Inflammatory macrophage treated with lipopolysaccharide for 1 hour (primary cell): ENCODE results near the gene AMELY.
"Not testable (repeated sequence)": the region's sequence is repeated elsewhere in the genome, so short reads cannot be mapped to it uniquely, and the experiment has no call there.

Experiments used
- DNase-seq, 2 donors: peaks; one replicate each; pipeline ENCODE4 v3.0.0-alpha.2; 2020 to 2022

The AMELY gene

GRCh38 chrY:6911253-6911881, at the start of gene AMELY:
TSS of gene AMELY (minus strand) at chrY:6911752. CDS start at chrY:6872608, 39,144 bp downstream.
- DNase-seq: no peak

DNA sequence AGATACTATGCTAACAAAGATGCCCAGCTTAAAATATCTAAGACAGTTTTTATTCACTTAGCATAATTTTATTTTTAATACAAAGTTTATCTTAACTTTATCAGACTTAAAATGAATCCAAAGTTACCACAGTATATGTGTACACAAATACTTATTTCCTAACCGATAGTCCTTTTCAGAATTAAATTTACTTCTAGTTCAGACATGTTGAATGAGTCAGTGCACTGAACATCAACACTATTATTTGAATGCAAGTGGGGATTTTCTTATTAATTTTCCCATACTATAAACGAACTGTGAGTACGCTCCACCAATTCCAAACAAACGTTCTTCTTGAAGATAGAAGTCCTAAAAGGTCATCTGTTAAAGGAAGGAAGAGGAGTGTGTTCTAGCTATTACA, 38.4 kb upstream of the AMELY start:
- no peak for DNase-seq

- DNase-seq: no peak
These were observed 36.8 kb upstream of the AMELY start for GRCh38 chrY:6948378-6948777.

DNA sequence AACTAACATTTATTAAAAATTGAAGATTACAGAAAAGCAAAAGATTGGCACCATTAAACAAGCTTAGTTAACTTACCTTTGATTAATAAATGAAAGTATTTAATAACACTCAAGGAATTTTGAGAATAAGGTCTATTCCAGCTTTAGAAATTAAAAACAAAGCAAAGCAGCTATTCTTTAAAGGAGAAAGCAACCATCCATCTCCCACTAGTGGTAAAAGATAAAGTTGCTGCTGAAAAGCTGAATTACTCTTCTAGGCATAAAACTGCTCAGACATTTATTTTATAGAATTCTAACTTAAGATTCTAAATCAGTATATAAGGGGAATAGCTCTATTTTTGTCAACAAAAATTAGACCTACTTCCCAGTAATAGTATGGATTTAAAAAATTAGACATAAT, 36.1 kb upstream of the AMELY start:
- no peak for DNase-seq

DNA sequence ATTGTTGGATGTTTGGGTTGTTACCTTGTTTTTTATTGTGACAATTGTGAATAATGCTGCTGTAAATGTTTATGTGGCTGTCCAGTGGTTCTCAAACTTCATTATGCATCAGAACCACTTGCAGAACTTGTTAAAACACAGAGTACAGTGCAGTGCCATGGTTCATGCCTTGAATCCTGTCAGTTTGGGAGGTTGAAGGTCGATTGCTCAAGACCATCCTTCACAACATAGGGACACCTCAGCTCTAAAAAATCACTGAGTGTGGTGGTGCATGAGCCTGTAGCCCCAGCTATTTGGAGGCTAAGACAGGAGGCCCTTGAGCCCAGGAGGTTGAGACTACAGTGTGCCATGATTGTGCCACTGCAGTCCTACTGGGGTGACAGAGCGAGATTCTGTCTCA, 23.9 kb upstream of the AMELY start:
- no peak for DNase-seq

DNA sequence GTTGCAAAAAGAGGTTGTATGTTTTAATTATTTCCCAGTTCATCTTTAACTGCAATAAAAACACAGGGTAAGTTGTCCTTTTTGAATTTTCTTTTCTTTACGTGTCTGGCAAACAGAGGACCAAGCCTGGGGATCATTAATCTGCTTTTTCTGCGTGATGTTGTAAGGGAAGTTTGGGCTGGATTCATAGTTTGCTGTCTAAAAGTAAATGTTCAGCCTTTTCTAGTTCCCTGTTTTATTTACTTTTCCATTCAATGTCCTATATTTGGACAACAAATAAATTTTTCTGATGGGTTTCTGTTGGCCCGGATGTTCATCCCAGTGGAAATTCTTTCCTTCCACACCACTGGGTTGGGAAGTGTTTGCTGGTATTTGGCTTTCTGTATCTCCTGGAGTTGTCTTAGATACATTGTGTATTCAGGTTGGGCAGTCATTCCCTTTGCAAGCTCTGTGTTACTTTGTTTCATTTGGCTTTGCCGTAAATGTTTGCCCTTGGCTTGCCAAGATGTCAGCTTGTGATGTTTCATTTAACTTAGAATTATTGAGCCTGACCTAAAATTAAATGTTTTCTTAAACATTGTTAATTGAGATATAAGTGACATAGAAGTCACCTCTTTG, 20.3 kb upstream of the AMELY start:
- no peak for DNase-seq

DNA sequence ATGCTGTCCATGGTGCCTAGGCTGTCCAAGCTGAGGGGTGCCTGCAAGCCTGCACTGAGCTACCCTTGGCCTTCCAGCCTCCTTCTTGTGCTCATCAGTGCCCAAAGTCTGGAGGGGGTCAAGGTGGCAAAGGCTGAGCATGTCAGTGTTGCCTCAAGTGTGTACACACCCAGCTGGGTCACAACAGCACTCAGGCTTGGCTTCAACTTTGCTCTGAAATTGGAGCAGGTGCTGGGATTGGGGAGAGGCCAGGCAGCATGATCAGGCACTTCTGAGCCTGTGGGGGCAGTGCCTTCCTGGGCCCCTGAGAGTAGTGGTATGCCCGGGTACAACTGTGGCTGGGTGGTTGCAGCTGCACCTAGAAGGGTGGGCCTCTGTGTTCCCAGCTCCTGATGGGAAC, 17.7 kb upstream of the AMELY start:
- DNase-seq: no peak

DNA sequence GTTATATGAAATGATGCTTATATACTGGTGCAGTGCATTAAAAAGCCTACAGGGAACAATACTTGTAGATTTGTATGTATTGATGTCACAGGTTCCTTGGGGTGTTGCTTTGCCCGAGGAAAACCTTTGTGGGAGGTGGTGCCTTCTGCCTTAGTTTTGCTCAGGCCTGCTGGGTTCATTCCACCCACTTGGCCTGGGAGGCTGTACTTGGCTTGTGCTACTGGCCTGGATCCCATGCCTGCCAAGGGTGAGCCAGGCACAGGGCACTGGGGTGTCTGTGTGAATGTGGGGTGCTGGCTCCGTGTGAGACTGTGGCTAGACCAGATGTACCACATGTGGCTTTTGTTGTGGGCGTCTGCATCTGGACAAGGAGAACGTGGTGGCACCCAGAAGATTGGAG, 16.7 kb upstream of the AMELY start:
- no peak for DNase-seq

DNA sequence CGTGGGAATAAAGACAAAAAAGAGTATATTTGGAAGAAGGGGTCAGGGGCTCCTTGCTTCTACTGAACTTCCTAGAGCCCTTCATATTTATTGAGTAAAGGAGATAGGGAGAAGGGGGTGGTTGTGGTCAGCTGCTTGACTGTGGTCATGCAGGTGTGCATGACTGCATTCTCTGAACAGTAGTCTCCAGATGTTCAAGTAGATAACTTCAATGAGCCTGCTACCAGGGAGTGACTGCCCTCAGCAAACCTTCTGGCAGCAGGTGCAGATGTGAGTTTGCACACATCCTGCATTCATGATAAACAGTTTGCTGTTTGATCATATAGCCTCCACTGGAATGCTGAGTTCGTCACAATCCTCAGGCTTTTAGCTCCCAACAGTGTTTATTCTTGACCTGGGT, 9.5 kb upstream of the AMELY start:
- no peak for DNase-seq

DNA sequence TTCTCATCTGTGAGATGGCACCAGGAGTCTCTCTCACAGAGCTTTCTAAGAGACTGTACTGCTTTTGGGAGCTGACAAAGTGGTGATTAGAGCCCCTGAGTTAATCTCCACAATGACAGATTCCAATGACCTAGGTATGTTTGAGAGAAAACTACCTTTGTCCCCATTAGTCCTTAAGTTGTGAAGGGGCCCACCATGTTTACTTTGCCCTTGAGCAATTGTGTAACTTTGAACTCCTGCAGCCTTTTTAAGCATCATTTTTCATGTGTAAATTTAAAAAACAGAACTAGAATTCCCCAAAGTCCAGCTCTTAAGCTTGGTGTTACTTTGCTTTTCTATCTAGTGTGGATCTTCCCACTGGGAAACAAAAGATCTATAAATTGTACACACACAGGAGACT, 1.8 kb upstream of the AMELY start:
- no peak for DNase-seq

- no peak for DNase-seq
These were observed 940 bp downstream of the AMELY start, which contains the start of gene TBL1Y for GRCh38 chrY:6910372-6911252. TSS of gene TBL1Y (plus strand) at chrY:6910697. CDS start at chrY:7025085, 114,388 bp downstream.

DNA sequence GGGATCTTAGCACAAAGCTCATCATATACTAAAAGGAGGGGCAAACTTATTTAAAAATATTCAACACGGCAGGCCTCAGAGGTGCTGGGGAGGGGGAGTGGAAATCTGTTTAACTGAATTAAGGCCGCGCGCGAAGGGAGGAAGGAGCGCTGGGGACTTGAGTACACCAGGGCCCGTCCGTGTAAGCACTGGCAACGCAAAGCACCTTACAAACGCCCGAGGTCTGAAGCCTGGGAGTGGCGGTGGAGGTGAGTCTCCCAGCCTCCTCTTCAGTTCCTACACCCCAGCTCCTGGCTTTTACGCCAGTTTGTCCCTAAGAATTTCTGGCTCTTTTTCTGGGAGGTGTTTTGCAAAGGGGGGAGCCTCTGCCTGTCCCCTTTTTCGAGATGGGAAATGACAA, 1.7 kb downstream of the AMELY start:
- no peak for DNase-seq

DNA sequence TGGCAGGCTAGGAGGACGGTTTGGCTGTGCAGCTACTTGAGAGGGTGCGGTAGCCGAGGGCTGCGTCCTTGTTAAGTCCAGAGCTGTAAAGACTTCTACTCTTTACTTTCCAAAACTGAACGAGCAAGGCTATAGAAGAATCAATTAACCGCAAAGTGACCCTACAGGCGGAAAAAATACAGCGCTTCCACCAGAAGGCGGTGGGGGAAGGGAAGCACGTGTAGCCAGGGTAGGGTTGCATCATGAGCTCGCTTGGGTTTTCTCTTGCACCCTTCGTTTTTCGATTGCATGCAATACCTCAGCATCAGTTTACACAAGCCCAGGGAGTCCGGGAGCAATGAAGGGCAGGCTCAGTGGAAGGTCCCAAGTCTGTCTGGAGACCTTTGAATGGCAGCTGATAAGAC, 2.4 kb downstream of the AMELY start:
- no peak for DNase-seq

- DNase-seq: not testable (repeated sequence)
These were observed 3.5 kb downstream of the AMELY start for GRCh38 chrY:6908021-6908420.

GRCh38 chrY:6907591-6907990, 4.0 kb downstream of the AMELY start:
- no peak for DNase-seq

DNA sequence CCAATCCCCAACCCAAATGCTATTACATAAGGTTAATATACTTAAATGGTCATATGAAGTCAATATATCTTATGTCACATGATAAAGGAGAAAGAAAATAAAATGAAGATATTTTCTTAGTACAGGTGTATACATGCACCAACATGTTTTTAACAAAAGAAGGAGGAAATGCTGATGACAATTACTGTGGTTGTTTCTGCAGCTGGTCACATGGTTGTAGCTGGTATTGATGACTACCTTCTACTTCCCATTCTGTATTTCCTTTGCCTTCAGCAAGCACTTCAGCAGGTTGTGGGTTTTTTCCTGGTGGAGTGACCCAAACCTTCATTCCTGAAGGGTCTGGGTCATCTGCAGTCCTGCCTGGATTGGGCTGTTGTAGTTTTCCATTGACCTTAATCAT, 9.4 kb downstream of the AMELY start:
- DNase-seq: not testable (repeated sequence)

- no peak for DNase-seq
These were observed 16.3 kb downstream of the AMELY start for GRCh38 chrY:6895236-6895635.

- no peak for DNase-seq
These were observed 17.1 kb downstream of the AMELY start for GRCh38 chrY:6894496-6894895.

DNA sequence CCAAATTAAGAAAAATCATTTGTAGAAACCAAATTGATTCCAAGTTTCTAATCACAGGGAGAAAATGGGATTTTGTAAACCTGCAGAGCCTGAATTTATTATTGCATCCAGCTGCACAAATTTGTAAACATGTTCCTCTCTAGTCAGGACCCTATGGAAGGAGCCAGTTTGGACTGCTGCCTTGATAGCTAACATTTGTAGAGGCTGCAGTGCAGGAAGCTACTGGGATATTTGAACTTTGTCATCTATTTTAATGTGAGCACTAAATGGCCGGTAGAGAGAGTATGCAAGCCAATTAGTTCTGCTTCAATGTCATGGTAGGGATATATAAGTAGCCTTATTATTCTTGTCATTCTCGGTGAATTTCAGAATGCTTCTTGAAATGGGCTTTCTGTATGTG, 62.2 kb downstream of the AMELY start:
- DNase-seq: no peak

DNA sequence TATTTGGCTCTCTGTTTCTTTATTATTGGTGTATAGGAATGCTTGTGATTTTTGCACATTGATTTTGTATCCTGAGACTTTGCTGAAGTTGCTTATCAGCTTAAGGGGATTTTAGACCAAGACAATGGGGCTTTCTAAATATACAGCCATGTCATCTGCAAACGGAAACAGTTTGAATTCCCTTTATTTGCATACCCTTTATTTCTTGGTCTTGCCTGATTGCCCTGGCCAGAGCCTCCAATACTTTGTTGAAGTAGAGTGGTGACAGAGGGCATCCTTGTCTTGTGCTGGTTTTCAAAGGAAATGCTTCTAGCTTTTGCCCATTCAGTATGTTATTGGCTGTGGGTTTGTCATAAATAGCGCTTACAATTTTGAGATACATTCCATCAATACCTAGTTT, 68.9 kb downstream of the AMELY start:
- DNase-seq: not testable (repeated sequence)
